NCI-H82 treated with DMSO at 0.1 percent for 48 hours (cell line): ENCODE results near the gene SMURF1.
"Not testable (repeated sequence)": the region's sequence is repeated elsewhere in the genome, so short reads cannot be mapped to it uniquely, and the experiment has no call there.

Source experiments
- DNase-seq: peaks from one replicate; lab custom pipeline; 2025; ENCODE audit not compliant: unreplicated experiment; lab: John Stamatoyannopoulos, UW

The SMURF1 gene

DNA sequence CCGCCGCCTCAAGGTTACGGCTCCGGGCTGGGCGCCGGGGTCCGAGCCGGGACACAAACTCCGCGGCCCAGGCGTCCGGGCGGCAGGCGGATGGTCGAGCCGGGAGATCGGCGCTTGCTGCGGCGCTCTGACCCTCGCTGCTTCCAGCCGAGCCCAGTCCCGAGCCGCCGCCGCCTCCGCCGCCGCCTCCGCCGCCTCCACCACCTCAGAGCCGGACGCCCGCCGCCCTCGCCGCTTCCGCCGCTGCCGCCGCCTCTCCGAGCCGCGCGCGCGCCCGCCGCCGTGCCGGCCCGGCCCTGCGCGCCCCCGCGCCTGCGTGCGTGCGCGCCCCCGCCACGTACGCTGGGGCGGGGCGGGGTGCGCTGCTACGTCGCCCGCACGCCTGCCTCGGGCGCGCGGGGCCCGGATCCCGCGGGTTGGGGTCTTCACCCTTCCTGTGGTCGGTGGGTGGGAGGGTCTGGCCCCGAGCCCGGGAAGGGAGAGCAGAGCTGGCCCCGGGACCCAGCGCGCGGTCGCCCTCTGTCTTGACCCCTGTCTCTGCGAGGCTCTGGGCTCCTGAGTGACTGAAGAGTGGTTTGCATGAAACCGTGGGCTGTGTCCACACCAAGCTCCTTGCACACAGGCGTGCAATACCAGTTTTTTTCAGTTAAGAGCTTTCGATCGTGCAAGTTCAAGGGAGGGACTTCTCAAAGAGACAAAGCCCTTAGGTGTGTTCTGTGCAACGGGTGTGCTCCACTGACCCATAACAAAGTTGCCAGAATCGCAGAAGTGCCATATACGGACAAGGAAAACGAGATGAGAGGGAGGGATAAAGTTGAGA, at the start of gene SMURF1:
TSS of gene SMURF1 (minus strand) at position 256 of the 820 bp plus-strand sequence. CDS start 328 bp downstream, outside the sequence.
- DNase-seq: no peak

DNA sequence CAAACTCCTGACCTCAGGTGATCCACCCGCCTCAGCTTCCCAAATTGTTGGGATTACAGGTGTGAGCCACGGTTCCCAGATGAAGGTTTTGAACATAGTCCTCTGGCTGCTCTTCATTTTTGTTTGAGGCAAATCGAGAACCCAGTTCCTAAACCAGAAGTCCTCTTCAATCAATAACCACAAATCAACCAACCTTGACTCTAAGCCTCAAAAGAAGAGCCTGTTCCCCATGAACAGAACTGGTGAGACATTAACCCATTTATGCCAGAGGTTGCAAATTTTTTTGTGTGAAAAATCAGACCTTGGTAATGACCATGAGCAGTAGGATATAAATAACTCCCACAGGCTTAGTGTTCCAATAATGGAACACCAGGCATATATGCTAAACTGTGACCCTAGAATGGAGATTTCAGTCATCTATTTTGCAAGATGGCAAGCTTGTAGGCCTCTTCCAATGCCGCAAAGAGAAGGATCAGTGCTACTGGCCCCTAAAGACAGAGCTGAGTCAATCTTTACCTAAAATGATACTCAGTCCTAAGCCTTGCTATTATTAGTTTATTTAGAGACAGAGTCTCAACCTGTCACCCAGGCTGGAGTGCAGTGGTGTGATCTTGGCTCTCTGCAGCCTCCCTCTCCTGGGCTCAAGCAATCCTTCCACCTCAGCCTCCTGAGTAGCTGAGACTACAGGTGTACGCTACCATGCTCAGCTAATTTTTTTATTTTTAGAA, 48.1 kb upstream of the SMURF1 start:
- no peak for DNase-seq

DNA sequence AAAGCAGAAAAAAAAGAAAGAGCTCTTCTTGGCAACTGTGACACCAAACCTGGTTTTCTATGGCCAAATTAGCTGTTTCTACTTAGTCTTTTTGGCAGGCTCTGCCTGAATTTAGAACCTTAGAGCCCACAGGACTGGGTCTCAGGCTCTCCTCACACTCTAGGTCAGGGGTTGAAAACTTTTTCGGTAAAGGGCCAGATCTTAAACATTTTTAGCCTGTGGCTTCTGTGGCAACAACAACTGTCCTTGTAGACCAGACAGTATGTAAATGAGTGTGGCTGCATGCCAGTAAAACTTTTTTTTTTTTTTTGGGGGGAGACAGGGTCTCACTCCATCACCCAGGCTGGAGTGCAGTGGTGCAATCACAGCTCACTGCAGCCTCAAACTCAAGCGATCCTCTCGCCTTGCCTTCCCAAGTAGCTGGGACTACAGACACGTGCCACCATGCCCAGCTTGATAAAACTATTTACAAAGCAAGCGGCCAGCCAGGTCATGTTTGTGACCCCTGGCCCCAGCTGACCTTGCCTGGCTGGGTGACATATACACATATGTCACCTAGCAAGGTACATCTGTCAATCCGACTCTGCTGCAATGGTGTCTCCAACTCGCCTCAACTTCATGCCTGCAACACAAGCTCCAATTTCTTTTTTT, 46.6 kb upstream of the SMURF1 start:
- DNase-seq: no peak

DNA sequence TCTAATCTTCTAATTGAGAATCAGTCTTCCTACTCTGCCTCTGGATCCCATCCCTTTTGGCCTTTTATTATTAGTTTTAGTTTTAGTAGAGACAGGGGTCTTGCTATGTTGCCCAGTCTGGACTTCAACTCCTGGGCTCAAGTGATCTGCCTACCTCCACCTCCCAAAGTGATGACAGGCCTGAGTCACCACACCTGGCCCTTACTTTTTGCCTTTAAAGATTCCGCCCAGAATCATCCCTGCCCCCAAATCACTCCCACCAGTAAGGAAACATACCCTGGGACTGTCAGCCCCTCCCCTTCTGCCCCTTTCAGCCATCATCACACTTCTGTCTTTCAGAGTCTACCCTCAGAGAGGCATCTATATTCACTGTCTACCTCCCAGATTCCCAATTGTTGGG, 45.3 kb upstream of the SMURF1 start:
- DNase-seq: no peak

DNA sequence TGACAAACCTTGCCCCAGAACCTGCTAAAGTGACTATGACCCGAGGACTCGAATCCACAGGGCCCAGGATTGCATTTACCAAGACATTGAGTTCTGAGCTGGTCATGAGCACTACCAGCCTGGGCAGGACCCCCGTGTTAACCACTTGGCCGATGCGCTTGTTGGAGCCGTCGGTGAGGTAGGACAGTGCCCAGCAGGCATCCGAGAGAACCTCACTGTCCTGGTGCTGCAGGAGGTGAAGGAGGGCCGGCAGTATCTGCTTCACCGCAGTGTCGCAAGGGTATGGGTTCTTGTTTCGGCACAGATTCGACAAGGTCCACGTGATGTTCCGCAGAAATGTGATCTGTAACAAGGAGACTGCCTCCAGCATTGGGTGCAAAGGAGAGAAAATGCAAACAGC, 44.3 kb upstream of the SMURF1 start:
- no peak for DNase-seq

DNA sequence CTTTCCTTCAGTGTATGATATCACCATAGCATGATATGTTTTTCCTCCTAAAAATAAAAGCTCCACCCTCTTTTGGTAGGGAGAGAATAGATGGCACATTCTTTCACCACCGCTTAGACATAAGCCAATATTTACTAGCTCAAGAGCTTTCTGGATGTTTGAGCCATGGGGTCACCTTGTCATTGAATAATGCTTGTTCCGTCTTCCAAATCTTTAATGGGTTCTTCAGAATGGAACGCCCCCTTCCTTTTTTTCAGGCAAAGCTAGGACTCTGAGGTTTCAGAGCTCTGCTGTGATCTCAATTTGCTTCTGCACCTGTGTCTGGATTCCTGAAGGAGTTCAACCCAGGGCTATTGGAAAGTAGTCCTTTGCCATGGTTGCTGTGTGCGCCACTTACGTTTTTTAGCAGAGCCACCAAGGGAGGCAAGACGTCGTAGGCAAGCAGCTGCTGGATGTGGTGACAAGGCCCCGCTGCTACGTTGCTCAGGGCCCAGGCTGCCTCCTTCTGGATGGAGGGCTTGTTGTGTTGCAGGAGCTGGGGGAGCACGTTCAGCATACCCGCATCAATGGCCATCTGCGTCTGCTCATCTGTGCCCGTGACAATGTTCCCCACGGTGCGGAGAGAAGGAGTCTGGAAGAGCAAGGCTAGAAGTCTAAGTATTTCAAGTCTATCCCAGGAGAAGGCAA, 40.8 kb upstream of the SMURF1 start:
- no peak for DNase-seq

DNA sequence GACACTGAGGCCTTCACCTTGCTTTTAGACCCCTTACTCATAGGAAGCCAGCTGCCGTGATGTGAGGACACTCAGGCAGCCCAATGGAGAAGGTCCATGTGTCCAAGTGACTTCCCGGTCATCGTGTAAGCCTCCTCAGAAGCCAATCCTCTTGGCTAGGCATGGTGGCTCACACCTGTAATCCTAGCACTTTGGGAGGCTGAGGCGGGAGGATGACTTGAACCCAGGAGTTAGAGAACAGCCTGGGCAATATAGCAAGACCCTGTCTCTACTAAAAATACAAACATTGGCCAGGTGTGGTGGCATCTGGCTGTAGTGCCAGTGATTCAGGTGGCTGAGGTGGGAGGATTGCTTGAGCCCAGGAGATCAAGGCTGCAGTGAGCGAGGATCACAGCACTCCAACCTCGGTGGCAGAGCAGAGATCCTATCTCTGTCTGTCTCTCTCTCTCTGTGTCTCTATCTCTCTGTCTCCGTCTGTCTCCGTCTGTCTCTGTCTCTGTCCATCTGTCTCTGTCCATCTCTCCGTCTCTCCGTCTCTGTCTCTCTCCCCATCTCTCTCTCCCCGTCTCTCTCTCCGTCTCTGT, 36.3 kb upstream of the SMURF1 start:
- DNase-seq: no peak

DNA sequence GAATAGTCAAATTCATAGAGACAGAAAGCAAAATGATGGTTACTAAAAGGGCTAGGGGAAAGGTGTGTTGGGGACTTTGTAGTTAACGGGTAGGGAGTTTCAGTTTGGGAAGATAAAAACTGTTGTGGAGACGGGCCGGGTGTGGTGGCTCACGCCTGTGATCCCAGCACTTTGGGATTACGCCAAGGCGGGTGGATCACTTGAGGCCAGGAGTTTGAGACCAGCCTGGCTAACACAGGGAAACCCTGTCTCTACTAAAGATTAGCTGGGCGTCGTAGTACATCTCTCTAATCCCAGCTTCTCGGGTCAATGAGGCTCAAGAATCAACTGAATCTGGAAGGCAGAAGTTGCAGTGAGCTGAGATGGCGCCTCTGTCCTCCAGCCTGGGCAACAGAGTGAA, 33.3 kb upstream of the SMURF1 start:
- DNase-seq: no peak

DNA sequence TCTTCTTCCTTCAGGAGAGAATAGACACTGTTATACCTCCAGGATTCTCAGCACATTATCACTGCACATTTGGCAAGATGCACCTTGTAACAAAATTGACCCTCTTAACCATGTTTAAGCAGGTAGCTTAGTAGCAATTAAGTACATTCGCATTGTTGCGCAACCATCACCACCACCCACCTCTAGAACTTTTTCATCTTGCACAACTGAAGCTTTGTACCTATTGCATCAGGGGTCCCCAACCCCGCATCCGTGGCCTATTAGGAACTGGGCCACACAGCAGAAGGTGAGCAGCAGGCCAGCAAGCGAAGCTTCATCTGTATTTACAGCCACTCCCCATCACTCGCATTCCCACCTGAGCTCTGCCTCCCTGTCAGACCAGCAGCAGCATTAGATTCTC, 29.9 kb upstream of the SMURF1 start:
- no peak for DNase-seq

DNA sequence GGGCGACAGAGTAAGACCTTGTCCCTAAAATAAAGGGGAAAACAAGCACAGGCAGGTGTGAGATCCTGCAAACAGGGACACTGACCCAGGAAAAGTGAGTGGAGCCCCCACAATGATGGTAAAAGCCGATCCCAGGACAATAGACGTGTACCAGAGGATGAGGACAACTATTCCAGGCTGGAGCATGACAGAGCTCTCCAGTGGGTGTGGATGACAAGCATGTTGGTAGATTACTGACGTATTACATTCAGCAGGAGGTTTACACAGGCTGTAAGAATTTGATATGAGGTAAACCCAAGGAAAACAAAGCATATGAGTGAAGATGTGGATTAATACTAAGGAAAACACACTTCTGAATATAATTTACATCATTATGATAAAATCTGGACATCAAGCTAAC, 27.8 kb upstream of the SMURF1 start:
- no peak for DNase-seq

DNA sequence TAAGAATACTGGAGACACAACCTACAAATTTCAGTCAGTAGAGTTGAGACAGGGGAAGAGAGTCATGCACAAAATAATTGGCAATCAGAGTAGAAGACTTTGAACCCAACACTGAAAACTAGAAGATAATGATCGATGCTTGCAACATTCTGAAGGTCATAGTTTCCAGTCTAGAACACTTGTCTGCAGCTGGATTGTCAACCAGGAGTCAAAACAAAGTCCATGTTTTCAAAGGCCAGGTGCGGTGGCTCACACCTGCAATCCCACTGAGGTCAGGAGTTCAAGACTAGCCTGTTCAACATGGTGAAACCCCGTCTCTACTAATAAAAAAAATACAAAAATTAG, 26.8 kb upstream of the SMURF1 start:
- DNase-seq: no peak

DNA sequence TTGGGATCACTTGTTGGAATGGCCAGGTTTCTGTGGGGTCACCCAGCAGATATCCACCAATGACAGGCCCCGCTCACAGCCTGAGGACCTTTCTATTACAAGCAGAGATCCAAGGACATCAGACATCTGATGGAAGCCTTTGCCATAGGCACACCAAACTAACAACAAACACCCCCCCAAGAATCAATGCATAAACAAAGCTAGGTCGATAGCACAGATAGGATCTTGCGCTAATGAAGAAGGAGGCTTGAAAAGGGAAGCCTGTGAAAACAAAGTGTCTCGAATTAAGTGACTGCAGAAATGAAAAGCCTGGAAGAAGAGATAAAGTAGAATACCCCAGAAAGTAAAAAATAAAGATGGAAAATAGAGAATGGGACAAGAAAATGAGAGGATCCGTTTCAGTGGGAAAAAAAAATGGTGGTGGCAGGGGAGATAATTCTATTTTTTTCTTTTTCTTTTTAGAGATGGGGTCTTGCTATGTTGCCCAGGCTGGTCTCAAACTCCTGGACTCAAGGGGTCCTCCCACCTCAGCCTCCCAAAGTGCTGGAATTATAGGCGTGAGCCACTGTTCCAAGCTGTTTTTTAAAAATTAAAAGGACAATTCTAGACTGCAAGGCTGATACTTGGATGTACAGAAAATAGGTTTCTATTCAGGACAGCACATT, 26.3 kb upstream of the SMURF1 start:
- DNase-seq: no peak

DNA sequence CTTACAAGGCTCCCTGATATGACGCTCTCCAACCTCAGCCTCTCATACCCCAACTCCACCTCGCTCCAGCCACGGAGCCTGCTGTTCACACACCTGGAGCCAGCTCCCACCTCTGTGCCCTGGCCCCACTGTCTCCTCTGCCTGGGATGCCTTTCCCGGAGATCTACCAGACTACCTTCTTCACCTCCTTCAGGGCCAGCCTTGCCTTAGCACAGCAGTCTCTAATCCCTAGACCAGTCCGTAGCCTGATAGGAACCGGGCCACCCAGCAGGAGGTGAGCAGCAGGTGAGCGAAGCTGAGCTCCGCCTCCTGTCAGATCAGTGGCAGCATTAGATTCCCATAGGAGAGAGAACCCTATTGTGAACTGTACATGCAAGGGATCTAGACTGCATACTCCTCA, 23.2 kb upstream of the SMURF1 start:
- no peak for DNase-seq

DNA sequence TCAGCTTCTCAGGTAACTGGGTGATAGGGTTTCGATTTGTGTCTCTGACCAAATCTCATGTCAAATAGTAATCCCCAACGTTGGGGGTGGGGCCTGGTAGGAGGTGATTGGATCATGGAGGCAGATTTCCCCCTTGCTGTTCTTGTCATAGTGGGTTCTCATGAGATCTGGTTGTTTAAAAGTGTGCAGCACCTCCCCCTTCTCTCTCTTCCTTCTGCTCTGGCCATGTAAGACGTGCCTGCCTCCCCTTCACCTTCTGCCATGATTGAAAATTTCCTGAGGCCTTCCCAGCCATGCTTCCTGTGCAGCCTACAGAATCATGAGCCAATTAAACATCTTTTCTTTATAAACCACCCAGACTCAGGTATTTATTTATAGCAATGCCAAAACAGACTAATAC, 21.9 kb upstream of the SMURF1 start:
- no peak for DNase-seq

DNA sequence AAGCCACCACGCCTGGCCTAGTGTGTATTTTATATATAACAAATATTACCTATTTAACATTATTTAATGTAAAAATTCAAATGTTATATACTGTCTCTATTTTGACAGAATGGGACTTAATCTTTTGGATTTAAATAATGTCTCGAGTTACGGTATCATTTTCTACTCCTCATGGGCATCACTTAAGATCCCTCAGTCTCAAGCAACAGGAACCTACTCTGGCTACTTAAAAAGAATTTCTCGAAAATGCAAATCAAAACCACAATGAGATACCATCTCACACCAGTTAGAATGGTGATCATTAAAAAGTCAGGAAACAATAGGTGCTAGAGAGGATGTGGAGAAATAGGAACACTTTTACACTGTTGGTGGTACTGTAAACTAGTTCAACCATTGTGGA, 19.8 kb upstream of the SMURF1 start:
- not testable (repeated sequence) for DNase-seq

DNA sequence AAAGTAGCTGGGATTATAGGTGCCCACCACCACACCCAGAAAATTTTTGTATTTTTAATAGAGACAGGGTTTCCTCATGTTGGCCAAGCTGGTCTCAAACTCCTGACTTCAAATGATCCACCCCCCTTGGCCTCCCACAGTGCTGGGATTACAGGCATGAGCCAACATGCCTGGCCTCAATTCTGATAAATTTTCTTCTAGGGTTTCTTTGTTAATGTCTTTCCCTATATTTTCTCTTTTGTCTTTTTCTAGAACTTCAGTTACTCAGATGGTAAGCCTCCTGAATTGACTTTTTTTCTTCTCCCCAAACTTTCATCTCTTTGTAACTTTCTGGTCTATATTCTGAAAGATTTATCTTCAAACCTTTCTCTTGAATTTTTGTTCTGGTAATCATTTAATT, 12.7 kb upstream of the SMURF1 start:
- DNase-seq: no peak

DNA sequence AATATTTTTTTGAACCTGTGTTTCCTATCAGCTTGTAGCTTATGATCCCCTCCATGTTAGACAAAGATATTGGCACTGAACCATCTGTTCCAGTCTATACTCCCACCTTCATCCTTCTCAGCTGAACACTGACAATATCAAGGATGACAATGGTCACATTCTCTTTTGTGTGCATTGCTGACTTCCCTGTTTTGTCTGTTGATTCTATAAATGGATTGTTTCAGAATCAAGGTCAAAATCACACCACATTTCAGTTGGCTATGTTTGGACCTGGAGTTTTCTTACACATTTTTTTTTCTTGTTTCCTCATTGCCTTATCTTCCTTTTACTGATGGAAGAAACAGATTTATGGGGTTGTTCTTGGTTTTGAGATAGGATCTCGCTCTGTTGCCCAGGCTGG, 11.3 kb upstream of the SMURF1 start:
- no peak for DNase-seq

DNA sequence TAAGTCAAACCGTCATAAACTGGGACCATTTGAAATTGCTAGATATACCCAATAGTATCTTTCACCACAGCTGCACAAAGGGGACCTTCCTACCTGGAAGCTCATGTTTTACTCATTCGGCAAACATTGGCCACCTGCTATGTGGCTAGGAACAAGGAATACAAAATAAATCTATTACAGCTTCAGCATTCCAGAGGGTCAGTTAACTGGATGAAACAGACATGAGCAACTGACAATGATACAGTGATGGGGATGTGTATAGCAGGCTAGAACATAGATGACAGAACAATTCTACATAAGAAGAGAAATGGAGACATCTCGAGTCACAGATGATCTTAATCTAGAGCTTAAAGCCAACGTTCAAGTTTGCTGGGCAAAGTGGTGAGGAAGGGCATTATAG, 3.1 kb upstream of the SMURF1 start:
- no peak for DNase-seq

DNA sequence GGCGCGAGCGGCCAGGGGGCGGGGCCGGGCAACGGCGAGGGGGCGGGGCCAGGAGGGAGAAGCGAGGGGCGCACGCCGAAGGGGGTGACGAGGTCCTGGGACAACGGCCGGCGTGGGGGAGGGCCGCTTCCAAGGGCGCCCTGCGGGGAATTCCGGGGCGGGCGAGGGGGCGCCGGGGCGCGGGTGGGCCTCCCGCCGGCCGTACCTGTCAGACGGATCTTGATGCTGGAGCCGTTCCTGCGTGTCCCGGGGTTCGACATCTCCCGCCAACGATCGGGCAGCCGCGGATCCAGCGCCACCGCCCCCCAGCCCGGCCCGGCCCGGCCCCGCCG, 421 bp downstream of the SMURF1 start:
- DNase-seq: no peak

DNA sequence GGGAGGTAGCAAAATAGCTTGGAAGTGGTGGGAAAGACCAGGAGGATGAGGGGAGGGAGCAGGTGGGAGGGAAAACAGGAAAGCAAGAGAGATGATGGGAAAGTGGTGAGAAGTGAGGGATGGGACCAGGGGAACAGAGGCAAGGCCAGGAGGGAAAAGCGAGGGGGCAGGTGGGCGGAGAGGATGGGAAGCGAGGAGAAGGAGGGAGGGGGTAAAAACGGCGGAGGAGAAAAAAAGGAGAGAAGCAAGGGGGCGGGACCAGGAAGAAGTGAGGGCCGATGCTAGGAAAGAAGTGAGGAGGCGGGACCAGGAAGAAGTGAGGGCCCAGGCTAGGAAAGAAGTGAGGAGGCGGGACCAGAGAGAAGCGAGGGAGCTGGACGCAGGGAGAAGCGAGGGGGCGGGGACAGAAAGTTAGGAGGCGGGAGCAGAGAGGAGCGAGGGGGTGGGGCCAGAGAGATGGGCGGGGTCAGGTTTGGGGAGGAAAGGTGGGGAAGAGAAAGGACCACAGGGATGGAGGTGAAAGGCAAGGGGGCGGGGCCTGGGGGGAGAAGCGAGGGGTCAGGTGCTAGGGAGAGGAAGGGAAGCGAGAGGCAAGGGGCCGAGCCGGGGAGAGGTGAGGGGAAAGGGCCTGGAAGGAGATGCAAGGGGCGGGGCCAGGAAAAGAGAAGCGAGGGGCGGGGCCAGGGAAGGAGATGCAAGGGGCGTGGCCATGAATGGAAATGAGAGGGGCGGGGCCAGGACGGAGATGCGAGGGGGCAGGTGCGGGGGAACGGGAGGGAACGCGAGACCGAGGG, 984 bp downstream of the SMURF1 start:
- peak; percentile 49 for DNase-seq
